Osteocyte (in vitro differentiated cells): ENCODE measurements around the gene MIER1. TPM values are rescaled to one million over a fixed set of nuclear protein-coding genes. Genes with fewer than 3 reads are reported as not detected.

Source experiments
- DNase-seq: peaks from one replicate; pipeline ENCODE4 v3.0.0; 2021; ENCODE audit warnings: mixed read lengths; ENCODE audit not compliant: unreplicated experiment; ENCODE audit errors: extremely low spot score
- H3K27ac Mint-ChIP-seq: one replicate; pipeline ENCODE4 v1.8.0; 2021; ENCODE audit warnings: mild to moderate bottlenecking, mixed read lengths; ENCODE audit not compliant: unreplicated experiment
- H3K27me3 Mint-ChIP-seq: one replicate; pipeline ENCODE4 v1.8.0; 2021; ENCODE audit warnings: mixed read lengths; ENCODE audit not compliant: unreplicated experiment
- H3K36me3 Mint-ChIP-seq: one replicate; pipeline ENCODE4 v1.8.0; 2021; ENCODE audit warnings: mixed read lengths; ENCODE audit not compliant: unreplicated experiment
- H3K4me1 Mint-ChIP-seq: one replicate; pipeline ENCODE4 v1.8.0; 2021; ENCODE audit warnings: mixed read lengths; ENCODE audit not compliant: unreplicated experiment
- H3K4me3 Mint-ChIP-seq: one replicate; pipeline ENCODE4 v1.8.0; 2021; ENCODE audit warnings: mild to moderate bottlenecking, moderate library complexity, mixed read lengths; ENCODE audit not compliant: unreplicated experiment
- H3K9me3 Mint-ChIP-seq: one replicate; pipeline ENCODE4 v1.8.0; 2021; ENCODE audit warnings: mixed read lengths; ENCODE audit not compliant: unreplicated experiment
- CTCF ChIP-seq: fragments of 200-600 bp; sonication (generic); IDR thresholded peaks from 2 replicates; pipeline ENCODE4 v1.5.0; 2021; ENCODE audit warnings: antibody characterized with exemption, mild to moderate bottlenecking, moderate library complexity
- total RNA-seq: library from RNA; stranded (reverse); gene quantifications from 2 replicates; pipeline ENCODE4 v1.2.1, GENCODE V29; 2021

The MIER1 gene
- total RNA-seq, 1 donor from 2014 or later: 45.8 TPM

GRCh38 chr1:66944330-66945274 is 19.8 kb downstream of the MIER1 start:
- Mint-ChIP-seq H3K4me3 (no peak overlapping the region), H3K27ac (peak overlapping the region; percentile 98), H3K4me1 (peaks cover 64% of the 10 kb centered on the region), H3K27me3 (no peaks in the 10 kb centered on the region), H3K9me3 (no peaks in the 10 kb centered on the region), H3K36me3 (peaks cover 48% of the 10 kb centered on the region)
- no peak for TF ChIP-seq CTCF
- DNase-seq: no peak

DNA sequence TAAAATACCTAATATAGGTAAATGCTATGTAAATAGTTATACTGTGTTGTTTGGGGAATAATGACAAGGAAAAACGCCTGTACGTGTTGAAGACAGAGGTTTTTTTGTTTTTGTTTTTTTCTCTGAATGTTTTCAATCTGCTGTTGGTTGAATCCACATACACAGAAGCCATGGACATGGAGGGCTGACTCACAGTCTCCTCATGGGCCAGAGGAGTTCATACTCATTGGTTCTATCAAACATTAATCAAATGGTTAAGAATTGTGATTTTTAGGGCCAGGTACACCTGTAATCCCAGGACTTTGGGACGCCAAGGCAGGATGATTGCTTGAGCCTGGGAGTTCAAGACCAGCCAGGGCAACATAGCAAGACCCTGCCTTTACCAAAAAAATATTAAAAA is 20.5 kb downstream of the MIER1 start:
- TF ChIP-seq CTCF: no peak
- Mint-ChIP-seq H3K4me1 (peaks cover 57% of the 10 kb centered on the region), H3K4me3 (no peak overlapping the region), H3K36me3 (peaks cover 44% of the 10 kb centered on the region), H3K9me3 (no peaks in the 10 kb centered on the region), H3K27ac (peak overlapping the region; percentile 80), H3K27me3 (no peaks in the 10 kb centered on the region)
- DNase-seq: no peak

GRCh38 chr1:66947267-66947666 is 22.5 kb downstream of the MIER1 start:
- peaks cover 47% of the 10 kb centered on the region for H3K4me1 Mint-ChIP-seq
- TF ChIP-seq CTCF: no peak
- H3K4me3 Mint-ChIP-seq: no peak overlapping the region
- peaks cover 44% of the 10 kb centered on the region for H3K36me3 Mint-ChIP-seq
- no peaks in the 10 kb centered on the region for H3K9me3 Mint-ChIP-seq
- H3K27ac Mint-ChIP-seq: peak overlapping the region; percentile 72
- DNase-seq: no peak
- H3K27me3 Mint-ChIP-seq: no peaks in the 10 kb centered on the region

DNA sequence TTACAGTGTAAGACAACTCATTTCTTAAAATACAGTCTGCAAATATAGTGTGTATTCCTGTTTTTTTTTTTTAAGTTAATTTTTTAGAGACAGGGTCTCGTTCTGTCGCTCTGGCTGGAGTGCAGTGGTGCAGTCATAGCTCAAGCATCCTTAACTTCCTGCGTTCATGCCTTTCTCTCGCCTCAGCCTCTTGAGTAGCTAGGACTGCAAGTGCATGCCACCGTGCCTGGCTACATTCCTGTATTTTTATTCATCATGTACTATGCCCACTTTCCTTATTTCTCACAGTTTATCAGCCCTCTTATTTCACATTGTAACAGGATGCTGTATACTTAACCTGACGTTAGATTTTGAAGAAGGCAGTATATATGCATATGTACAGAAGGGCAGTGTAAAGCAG is 26.7 kb downstream of the MIER1 start:
- peaks cover 55% of the 10 kb centered on the region for H3K36me3 Mint-ChIP-seq
- H3K27me3 Mint-ChIP-seq: no peaks in the 10 kb centered on the region
- H3K9me3 Mint-ChIP-seq: no peaks in the 10 kb centered on the region
- H3K27ac Mint-ChIP-seq: peak overlapping the region; percentile 40
- H3K4me3 Mint-ChIP-seq: no peak overlapping the region
- TF ChIP-seq CTCF: no peak
- DNase-seq: no peak
- peaks cover 16% of the 10 kb centered on the region for H3K4me1 Mint-ChIP-seq

GRCh38 chr1:66954208-66954607 is 29.4 kb downstream of the MIER1 start:
- H3K9me3 Mint-ChIP-seq: no peaks in the 10 kb centered on the region
- H3K27ac Mint-ChIP-seq: no peak overlapping the region
- peaks cover 45% of the 10 kb centered on the region for H3K36me3 Mint-ChIP-seq
- no peak for DNase-seq
- TF ChIP-seq CTCF: no peak
- no peaks in the 10 kb centered on the region for H3K27me3 Mint-ChIP-seq
- H3K4me1 Mint-ChIP-seq: peaks cover 4% of the 10 kb centered on the region
- no peak overlapping the region for H3K4me3 Mint-ChIP-seq
